SKM-1 treated with dmso at 0.1 percent for 144 hours (cell line): Measurements from ENCODE around the gene PLVAP.

Experiments
- DNase-seq: peaks from one replicate; lab custom pipeline; 2025; ENCODE audit not compliant: unreplicated experiment; lab: John Stamatoyannopoulos, UW

The PLVAP gene

DNA sequence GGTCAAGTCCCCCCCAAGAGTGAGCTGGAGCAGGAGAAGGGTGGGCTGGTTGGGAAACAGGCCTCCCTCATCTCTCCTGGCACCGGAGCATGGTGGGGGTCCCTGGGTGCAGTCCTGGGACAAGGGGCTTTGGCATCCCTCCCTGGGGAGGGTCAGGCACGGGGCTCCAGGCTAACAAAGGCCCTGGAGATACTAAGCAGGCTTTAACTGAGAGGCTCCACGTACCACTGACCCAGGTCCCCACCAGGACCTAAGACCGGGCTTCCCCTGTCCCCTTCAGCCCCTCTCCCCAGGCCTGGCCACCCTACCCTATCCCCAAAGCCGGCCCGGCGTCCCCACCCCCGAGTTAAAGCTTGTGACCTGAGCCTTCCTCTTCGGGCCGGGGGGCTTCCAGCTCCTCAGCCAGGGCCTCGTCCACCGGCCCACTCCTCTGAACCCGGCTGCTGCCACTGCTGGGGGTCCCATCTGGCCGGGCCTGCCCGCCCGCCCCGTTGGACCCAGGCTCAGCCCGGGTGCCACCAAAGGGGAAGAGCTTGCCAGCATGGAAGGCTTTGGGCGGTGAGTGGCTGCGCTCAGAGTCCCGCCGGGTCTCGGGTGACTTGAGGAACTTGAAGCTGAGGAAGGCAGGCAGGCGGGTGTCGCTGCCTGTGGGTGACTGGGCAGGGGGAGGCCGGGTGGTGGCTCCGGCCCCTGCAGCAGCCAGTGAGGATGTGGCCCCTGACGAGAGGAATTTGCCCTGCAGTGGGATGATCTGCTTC, 52.6 kb downstream of the PLVAP start:
- DNase-seq = no peak

DNA sequence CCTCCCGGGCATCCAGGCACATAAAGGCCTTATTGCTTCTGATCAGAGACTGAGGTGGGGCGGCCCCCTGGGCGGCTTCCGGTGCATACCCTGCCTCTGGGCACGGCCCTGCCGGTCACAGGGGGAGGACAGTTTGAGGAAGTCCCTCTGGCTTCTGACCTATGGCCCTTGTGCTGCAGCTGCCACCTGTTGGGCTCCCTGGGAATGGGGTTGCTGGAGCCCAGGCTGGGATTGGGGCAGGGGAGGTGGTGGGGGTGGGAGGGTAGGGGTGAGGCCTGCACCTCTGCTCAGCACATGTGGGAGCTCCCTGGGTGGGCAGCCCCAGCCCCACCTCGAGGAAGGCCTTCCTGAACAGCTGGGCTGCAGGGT, 53.2 kb downstream of the PLVAP start:
- DNase-seq = no peak

DNA sequence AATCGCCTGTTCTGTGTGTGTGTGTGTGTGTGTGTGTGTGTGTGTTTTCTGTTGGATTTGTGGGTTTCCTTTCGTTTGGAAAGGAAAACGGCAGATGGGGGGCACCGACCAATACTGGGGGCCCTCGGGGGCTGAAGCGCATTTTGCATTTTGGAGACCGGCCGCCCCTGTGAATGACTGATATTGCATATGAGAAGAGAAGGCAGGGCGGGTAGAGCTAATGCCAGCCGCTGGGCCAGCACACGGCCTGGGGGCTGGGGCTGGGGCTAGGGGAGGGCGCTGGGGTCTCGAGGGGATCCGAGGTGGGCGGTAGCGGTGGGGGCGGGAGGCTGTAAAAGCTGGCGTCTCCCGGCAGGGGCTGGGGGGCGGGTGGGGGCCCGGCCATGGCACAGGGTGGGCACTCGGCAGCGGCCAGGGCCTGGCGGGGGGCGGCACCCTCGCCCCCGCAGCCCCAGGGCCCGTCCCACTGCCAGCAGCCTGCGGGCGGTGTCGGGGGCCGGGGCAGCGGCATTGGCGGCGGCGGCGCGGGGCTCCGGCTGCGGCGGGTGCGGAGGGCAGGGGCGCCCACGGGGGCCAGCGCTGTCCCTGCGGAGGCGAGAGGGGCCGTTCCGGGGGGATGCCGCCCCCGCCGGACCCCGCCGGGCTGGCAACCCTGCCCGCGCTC, 53.7 kb downstream of the PLVAP start:
- no peak for DNase-seq

DNA sequence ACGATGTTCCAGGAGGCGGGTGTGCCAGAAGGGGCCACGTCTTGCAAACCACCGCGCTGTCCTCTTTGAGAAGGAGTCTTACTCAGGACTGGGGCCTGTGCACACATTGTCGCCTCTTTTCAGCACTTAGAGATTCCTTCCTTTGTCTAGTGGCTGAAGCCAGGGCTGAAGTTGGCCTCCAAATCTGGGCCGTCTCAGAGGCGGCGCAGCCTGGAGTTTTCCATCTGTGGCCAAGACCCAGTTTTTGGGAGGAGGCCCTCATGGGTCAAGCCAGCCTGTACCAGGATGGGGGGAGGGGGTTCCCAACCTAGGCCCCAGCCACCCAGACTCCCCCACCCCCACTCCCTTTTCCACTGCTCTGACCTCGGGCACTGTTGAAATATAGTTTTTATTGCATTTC, 54.3 kb downstream of the PLVAP start:
- no peak for DNase-seq

DNA sequence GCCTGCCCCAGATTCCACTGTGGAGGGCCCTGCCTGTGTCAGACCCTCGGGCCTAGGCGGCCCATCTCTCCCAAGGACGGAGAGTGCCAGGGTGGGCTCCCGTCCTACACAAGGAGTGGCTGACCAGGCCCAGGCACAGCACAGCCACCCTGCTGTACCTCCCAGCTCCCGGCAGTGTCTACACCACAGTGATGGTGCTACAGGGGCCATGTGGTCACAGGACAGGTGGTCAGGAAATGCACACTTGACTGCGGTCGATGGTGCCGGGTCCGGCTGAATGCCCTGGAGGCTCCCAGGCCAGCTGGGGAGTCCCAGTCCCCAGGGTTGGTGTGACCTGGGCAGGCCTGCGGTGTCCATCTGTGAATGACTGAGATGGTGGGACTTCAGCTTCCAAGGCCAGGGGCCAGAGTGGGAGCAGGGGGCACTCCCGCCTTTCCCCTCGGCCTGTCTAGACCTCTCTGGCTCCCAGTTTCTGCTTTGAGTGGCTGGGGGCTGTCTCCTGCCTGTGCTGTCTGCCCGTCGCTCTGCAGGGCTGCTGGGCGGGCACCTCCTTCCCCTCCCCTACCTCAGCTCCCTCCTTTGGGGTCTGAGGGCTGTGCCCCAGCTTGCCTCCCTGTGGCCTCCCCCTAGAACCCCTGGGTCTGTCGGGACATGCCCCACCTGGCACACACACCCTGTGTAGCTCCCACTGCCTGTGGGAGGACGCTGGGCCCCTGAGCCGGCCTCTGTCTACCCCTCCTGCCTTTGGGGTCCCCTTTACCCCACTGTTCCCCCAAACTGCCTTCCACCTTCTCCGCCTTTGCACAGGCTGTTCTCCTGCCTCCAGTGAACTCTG, 55.3 kb downstream of the PLVAP start:
- no peak for DNase-seq

DNA sequence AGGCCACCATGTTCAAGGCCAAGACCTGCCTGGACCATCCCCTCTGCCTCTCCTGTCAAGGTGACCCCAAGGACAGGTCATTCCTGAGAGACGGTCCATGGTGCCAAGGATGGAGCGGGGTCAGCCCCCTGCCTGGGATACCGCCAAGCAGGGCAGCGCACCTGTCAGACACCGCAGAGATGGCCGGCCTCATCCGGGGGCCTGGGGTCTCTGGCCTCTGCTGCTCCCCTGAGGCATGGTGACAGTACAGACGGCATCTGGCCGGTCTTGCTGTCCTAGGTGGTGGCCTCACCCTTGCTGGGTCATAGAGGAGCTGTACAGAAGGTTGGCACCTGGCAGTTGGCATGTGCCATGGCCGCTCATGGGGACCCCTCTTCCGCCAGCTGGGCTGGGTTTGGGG, 56.7 kb downstream of the PLVAP start:
- DNase-seq = no peak

DNA sequence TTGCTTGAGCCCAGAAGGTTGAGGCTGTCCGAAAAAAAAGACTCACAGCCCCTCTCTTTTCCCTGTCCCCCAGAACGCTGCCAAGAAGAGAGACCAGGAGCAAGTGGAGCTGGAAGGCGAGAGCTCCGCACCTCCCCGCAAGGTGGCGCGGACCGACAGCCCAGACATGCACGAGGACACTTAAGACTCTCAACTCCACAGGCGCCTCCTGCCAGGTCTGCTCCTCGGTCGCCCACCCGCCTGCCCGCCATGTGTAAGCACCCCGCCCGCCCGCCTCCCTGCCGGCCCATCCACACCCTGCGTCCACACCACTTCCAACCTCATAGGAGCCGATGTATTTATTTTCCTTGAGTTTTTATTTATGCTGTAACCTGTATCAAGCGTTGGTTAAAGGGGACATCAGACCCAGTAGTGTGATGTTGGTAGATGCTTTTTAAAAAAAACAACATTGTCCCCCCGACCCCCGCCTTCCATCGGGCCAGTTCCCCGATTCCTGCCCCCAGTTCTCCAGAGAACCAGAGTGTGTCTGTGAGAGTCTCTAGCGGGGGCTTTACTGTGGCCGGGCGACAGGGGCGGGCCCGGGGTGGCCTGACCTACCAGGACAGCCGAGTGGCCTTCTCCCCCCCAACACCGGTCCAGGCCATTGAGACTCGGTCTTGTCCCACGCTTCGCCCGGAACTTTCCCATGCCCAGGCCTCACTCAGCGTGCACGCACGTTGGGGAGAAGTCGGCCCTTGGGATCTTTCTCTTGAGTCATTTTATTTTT, 57.5 kb downstream of the PLVAP start:
- no peak for DNase-seq

DNA sequence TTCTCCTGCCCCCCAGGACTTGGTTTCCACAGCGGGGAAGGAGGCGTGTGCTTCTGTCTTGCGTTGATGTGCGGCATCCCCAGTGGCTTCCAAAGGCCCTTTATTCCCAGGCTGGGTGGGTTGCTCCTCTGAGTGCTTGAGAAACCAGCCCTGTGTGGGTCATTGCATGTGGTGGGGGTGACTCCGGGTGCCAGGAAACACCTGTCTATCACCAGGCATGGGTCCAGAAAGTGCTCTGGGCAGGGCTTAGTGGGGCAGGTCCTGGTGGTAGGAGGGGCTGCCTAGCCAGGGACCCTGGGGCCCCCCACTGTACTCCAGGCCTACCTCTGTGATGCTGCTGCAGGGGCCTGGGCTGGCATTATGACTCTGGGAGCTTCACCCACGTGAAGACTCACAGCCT, 58.2 kb downstream of the PLVAP start:
- DNase-seq = no peak

DNA sequence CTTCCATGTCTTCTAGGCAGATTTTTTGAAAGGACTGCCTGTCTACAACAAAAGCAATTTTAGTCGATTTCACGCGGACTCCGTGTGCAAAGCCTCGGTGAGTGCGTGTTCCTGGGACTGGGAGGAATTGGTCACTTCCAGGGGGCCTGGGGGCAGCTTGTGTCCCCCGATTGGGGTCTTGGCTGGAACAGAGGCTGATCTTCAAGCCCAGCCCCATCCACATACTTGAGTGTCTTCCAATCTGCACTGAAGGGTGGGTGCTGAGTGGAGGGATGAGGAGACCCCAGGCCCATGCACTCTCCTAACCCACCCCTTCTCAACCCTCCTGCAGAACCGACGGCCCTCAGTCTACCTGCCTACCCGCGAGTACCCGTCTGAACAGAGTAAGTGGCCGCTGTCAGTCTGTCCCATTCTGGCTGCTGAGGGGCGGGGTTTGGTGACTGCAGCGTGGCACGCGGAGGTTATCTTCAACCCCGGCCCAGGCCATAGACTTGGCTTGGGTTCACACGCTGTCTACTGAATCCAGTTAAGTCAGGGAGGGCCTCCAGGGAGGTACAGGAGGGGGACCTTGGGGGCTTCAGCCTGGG, 63.0 kb downstream of the PLVAP start:
- DNase-seq = no peak

DNA sequence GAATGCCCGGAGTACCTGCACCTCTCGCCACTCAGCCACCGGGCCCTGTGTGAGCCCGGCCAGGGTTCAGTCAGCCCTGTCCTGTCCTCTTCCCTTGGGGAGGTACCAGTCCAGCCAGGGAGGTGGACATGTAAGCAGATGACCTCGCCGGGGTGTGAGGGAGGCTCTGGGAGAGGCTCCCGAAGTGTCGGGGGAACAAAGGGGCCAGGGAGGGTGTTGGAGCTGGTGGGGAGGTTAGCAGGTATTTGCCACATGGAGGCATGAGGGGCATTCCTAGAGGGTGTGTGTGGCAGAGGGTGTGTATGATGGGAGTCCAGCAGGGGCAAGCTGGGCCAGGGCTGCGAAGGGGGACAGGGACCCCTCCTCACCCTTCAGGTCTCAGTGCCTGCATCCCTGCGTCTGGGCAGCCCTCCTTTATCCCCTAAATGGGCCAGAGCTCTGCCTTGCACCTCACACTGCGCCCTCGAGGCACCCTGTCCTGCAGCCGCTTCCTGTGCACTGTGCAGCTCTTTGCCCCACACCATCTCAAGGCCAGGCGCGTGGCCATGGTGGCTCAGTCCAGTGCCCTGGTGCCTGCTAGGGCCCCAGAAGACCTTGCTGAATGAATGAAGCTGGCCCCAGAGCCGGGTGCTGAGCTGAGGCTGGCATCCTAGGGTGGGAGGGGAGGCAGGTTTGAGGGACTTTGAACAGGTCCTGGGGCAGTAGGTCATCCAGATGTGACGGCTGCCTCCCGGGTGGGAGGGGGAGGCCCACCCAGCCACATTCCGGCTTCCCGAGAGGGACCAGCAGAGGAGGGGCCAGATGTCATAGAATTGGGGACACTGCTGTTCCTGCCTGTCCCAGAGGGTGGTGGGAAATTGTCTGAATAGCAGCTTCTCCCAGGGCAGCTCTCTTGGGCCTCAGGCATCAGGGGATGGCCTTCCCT, 64.7 kb downstream of the PLVAP start:
- DNase-seq = no peak

DNA sequence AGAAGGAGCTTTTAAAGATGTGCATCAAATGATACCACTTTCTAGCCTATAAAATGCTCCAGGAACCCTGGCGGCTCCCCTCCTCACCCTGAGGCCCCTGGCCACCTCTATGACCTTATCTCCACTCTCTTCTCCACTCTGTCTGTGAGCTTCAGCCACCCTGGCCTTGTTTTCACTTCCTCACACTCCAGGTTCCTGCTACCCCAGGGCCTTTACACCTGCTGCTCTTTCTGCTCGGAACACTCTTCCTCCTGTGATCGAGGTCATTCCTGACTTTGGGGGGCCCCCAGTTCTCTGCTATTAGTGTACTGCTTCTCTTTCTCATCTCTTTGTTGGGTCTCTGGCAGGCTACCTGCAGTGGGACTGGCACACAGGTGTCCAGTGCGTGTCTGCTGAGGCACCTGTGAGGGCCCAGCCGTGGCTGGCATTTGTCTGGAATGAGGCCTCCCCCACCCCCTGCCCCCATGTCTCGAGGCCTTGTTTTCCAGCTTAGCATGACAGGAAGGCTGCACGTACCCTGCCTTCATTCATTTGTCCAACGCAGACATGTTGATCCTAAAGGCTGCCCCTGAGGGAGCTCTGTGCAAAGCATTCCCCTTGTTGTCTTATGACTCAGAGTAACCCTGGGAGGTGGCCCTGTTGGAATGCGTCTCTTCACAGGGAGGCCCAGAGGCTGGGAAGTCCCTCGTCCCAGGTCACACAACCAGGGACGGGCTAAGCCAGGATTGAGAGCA, 65.5 kb downstream of the PLVAP start:
- DNase-seq = no peak

DNA sequence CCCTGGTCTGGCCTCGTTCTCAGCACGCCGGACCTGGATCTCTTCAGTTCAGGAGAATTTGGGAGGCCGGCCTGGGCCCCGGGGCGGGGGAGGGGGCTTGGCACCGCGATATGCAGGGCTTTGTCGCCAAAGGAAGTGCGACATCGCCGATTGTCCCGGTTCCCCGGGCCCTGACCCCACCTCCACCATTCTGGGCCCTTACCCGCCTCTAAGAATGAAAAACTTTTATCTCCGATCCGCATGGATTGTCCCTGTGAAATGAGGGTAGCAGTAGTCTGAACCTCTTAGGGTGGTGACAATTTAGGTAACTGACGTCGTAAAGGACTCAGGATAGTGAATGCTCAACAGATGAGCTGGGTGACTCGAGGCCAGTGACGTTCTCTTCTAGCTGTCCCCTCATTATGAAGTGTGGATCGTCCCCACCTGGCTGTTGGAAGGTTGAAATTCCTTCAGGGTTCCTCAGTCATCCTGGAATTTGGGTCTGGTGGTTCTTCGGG, 67.1 kb downstream of the PLVAP start:
- no peak for DNase-seq

DNA sequence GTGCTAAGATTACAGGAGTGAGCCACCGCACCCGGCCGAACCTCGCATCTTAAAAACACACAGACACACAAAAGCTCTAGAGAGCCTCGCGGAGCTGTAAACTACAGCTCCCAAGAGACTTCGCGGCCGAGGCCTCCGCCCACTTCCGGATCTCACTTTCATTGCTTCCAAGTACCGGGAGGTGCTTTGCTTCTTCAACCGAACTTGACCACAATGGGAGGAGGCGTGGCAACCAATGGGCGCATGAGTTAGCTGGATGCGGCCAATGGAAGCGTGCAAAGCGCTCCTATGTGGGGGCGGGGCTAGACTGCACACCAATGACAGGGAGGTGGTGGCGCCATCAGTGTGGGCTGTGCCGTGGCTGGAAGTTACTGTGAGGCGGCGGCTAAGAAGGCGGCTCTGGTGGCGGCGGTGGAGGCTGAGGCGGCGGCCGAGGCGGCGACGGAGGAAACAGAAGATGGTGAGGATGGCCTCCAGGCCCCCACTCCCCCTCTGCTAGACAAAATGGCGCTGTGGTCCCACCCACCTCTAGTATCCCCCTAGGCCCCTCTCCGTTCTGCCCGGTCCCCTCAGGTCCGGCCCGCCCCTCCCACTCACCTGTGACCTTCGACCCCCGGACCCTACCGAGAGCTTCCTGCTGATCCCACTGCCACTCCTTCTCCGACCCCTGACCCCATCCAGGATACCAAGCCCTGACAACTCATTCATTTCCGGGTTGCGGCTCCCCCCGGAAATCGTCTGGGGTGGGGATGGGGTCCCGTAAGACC, 67.8 kb downstream of the PLVAP start, which contains the start of gene DDA1:
Gene DDA1 (plus strand): TSS at position 366 of the 767 bp plus-strand sequence. CDS start 92 bp downstream, at position 458.
- DNase-seq = peak; percentile 100

DNA sequence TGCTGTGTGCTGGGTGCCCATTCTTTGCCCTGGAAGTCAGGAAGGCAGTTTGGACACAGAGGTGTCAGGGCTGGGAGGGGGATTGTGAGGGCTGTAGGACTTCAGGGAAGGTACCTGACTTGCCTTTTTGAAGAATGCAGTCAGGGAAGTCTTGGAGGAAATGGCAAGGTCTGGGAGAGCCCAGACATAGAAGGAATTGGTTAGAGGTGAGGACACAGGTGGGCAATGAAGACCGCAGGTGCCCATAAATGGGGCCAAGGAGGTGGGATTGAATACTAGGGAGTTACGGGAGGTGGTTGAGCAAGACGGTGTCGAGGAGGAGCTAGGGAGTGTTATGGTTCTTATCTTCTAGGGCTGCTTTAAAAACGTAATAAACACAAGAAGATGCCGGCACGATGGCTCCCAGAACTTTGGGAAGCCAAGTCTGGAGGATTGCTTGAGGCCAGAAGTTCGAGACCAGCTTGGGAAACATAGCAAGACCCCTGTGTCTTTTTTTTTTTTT, 69.2 kb downstream of the PLVAP start:
- no peak for DNase-seq

DNA sequence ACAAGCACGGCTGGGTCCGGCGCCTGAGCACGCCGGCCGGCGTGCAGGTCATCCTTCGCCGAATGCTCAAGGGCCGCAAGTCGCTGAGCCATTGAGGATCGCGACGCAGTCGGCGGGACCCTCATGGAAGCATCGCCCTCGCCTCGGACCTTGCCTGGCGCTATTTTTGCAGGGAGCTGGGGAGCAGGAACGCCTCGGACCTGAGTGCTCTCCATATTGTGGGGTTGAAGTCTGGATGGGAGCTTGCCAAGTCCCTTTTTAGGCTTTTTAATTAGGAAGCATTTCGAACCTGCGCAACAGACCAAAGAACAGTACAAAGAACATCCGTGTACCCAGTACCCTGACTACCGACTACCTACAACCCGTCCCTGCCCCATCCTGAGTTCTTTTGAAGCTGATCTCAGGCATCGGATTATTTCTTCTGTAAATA, 70.8 kb downstream of the PLVAP start:
- no peak for DNase-seq

DNA sequence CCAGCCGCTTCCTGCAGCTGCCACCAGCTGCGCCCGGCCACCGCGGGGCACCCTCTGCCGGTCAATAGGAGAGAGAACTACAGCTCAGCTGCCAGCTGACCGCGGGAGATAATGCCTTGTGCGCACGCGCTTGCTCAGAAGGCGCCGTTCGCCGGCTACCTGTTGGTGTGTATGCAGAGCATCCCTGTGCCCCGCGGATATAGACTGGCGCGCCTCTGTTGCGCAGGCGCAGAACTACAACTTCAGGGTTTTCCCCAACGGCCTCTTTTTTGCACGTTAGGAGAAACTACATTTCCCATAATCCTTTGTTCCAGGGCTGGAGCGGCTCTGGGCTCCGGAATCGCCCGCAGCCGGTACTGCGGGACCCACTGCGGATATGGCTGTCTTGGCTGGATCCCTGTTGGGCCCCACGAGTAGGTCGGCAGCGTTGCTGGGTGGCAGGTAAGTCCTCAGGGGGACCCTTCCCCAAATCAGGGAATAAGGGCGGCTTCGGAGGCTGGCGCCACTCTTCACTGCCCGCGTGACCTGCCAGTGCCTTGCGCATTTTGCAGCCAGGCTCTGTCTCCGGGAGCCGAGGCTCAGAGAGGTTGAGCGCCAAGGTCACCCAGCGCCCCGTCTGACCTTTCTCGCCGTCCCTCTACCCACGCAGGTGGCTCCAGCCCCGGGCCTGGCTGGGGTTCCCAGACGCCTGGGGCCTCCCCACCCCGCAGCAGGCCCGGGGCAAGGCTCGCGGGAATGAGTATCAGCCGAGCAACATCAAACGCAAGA, 71.4 kb downstream of the PLVAP start, which contains the start of gene MRPL34:
Gene MRPL34 (plus strand): TSS at position 356 of the 768 bp plus-strand sequence. CDS start 21 bp downstream, at position 377.
- peak; percentile 99 for DNase-seq

DNA sequence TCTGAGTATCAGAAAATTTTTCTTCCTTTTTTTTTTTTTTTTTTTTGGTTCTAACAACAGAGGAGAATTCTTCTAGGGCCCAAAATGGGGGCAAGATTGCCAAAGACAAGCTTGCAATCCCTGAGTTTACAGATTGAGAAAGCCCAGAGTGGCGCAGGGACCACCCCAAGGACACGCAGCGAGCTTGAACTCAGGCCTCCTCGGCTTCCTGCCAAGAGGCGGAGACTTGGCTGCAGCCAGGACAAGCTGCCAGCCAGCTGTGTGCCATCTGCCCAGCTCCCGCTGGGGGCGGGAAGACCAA, 72.0 kb downstream of the PLVAP start:
- no peak for DNase-seq
